ENCODE data around the gene TEN1.

Gene TEN1

DNA sequence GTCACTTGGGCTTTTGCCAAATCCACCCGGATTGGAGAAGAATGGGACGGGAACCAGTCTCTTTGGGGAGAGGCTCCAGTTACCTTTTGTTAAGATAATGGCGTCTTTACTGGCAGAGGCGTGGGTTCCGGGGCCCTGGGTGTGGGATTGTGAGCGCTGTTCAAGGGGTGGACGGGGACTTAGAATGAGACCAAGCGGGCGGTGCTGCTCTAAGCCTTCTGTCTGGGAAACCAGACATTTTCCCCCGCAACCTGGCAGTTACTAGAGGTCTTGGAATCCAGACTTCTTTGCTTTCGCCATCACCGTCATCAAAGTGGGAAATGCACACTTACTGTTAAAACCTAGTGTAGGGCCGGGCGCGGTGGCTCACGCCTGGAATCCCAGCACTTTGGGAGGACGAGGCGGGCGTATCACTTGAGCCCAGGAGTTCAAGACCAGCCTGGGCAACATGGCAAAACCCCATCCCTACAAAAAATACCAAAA is 706 bp downstream of the TEN1 start:
- DNase-seq: no peak

DNA sequence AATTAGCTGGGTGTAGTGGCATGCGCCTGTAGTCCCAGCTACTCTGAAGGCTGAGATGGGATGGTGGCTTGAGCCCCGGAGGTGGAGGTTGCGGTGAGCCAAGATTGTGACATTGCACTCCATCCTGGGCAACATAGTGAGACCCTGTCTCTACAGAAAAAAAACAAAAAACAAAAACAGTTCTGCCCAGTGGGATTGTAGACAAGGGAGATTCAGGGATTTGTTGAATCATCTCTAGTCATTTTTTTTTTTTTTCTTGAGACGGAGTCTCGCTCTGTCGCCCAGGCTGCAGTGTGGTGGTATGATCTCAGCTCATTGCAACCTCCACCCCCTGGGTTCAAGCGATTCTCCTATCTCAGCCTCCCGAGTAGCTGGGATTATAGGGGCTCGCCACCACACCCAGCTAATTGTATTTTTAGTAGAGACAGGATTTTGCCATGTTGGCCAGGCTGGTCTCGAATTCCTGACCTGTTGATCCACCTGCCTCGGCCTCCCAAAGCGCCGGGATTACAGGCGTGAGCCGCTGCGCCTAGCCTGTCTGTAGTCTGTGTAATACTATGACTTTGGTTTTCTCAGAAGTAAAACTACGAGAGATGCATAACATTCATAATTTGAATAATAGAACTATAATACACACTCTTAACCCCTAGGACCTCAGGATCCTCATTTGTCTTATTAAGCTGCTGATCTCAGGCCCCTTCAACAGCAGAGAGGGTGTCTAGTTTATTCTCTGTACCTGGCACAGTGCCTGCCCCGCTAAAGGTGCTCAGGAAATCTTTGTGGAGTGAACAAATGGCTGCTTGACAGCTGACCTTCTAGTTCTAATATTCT is 1.4 kb downstream of the TEN1 start:
- DNase-seq: no peak

DNA sequence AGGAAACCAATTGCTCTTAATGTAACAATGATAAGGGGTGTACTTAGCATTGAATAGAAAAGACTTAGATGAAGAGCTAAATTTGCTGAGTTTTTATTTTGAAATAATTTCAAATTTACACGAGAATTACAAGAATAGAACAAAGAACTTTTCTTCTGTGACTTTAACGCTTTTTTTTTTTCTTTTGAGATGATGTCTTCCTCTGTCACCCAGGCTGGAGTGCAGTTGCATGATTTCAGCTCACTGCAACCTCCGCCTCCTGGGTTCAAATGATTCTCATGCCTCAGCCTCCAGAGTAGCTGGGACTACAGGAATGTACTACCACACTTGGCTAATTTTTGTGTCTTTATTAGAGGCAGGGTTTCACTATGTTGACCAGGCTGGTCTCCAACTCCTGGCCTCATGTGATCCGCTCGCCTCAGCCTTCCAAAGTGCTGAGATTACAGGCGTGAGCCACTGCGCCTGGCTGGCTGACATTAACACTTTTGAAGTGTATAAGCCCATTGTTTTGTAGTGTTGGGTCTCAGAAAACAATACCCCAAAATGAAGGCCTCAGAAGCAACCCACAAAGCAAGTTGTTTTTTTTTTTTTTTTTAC is 2.1 kb downstream of the TEN1 start:
- no peak for DNase-seq

DNA sequence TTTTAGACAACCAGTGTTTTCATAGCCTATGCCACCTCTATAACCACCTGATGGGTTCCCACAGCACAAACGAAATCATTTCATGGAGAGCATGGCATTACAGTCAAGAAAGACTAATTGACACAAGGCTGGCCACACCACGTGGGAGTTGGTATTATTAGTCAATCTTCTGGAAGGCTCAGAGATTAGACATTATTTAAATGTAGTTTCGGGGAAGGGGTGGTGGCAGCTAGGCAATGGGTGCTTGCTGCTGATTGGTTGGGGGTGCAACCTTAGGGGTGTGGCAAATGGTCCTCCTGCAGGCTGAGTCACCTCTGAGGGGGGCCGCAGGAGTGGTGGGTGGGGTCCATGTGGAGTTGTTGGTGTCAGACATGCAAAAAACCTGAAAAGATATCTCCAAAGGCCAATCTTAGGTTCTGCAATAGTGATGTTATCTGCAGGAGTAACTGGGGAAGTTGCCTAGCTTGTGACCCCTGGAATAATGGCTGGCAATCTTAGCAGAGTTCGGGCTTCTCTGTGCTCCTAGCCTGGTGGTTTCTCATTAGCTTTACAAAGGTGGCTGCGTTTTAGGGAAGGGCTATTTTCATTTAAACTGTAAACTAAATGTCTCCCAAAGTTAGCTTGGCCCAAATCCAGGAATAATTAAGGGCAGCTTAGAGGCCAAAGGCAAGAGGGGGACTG is 4.6 kb downstream of the TEN1 start:
- no peak for DNase-seq

DNA sequence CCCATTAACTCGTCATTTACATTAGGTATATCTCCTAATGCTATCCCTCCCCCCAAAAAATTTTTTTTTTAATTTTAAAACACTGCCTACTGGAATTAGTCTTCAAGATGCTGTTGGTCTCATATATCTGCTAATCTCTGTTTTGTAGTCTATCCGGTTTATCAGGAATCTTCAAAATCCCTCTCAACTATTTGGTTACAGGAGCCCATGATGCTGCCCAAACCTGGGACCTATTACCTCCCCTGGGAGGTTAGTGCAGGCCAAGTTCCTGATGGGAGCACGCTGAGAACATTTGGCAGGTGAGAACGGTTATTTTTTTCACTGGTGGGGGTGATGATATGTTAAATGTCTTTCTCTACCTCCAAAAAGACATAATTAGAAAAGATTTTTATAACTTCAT is 6.9 kb downstream of the TEN1 start:
- DNase-seq: no peak

DNA sequence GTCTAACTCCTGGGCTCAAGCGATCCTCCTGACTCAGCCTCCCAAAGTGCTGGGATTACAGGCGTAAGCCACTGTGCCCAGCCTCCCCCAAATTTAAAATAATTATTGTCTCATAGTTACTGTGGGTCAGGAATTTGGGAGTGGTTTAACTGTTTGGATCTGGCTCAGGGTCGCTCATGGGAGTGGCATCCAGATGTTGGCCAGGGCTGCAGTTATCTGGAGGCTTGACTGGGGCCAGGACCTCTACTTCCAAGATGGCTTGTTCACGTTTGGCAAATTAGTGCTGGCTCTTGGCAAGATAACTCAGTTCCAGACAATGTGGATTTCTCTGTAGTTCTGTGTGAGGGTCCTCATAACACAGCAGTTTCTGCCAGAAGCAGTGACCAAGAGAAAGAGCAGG is 8.0 kb downstream of the TEN1 start:
- no peak for DNase-seq

DNA sequence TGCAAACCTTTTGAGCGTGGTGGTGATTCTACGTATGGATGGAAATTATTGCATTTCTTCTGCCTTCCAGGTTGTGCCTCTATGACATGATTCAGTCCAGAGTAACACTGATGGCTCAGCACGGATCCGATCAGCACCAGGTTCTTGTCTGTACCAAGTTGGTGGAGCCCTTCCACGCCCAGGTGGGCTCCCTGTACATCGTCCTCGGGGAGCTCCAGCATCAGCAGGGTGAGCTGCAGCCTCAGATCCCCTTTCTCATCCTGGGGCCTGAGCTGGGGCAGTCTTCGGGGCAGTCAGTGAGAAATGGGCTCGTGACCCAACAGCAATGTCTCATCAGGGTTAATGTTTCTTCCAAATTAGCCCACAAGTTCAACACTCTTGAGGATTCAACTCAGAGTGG is 12.4 kb downstream of the TEN1 start:
- DNase-seq: no peak

DNA sequence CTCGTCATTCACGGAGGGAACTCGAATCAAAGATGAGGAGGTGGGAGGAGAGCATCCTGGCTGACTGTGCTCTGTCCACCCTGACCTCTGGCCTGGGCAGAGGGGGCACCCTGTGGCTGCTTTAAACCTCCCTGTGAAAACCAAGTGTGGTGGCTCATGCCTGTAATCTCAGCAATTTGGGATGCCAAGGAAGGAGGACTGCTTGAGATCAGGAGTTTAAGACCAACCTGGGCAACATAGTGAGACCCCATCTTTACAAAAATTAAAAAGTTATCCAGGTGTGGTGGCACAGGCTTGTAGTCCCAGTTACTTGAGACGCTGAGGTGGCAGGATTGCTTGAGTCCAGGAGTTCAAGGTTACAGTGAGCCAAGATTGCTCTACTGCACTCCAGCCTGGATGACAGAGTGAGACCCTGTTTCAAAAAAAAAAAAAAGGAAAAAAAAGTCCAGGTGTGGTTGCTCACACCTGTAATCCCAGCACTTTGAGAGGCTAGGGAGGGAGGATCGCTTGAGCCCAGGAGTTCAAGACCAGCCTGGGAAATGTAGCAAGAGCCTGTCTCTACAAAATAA is 15.8 kb downstream of the TEN1 start:
- no peak for DNase-seq

DNA sequence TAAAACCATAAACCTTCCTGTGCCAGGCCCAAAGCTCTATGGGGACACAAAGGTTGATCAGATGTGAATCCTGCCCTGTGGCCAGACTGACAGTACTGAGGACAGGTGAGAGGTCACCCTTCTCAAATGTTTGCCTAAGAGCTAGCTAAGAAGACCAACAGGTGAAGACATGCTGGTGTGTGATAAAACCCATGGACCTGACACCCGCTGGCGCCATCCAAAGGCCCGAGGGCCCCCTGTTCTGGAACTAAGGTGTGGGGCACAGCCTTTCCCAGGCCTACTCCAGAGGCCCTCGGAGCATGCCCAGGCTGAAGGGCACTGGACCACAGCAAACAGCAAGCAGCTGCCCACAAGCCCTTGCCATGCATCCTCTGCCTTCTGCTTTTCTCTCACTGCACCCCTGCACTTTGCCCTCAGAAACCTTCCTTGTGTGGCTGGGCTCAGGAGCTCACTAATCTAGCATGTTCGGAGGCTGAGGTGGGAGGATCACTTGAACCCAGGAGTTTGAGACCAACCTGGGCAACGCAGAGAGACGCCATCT is 16.4 kb downstream of the TEN1 start:
- no peak for DNase-seq

DNA sequence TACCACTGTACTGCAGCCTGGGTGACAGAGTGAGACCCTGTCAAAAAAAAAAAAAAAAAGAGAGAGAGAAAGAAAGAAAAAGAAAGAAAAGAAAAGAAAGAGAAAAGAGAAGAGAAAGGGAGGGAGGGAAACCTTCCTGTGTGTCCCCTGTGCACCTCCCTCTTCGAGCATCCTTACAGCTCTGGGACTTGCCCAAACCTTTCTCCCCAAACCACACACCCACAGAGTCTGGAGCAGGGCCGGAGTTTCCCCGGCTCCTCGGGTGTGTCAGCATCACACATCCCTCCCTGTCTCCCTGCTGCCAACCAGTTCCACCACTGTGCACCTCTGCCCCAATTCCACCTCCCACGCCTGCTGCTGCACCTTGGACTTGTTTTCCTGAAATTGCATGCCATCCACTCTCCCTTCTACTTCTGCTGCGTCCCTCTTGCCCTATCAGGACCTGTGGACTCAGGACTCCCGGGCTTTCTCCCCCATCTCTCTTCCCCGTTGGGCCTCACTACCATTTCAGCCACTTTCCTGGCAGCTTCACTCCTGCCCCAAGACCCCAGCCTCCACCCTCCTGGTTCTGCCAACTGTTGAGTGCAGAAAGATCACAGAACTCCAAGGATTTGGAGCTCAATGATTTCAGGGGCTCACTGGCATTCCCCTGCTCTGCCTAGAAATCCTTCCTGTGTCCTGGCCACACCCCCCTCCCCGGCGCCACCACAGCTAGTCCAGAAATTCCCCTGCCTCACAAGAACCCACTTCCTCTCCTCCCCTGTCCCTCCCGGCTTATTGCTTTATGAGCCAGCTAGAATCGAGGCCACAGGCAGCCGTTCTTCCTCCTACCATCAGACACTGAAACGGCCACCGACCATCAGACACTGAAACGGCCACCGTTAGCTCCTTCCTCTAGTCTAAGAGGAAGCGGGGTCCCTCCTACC is 17.9 kb downstream of the TEN1 start:
- no peak for DNase-seq

DNA sequence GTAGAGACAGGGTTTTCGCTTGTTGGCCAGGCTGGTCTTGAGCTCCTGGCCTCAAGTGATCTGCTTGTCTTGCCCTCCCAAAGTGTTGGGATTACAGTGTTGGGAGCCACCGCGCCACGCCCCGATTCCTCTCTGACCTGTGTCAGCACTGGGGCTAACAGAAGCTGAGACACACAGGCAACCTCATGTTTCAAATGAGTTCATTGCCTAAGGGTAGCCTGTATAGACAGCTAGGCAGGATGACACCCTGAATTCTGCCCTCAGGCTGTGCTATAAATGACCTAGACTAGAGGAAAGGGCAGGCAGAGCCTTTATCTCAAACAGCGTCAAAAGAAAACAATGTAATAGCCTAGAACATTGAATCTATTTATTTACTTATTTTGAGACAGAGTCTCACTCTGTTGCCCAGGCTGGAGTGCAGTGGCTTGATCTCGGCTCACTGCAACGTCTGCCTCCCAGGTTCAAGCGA is 19.3 kb downstream of the TEN1 start:
- no peak for DNase-seq

DNA sequence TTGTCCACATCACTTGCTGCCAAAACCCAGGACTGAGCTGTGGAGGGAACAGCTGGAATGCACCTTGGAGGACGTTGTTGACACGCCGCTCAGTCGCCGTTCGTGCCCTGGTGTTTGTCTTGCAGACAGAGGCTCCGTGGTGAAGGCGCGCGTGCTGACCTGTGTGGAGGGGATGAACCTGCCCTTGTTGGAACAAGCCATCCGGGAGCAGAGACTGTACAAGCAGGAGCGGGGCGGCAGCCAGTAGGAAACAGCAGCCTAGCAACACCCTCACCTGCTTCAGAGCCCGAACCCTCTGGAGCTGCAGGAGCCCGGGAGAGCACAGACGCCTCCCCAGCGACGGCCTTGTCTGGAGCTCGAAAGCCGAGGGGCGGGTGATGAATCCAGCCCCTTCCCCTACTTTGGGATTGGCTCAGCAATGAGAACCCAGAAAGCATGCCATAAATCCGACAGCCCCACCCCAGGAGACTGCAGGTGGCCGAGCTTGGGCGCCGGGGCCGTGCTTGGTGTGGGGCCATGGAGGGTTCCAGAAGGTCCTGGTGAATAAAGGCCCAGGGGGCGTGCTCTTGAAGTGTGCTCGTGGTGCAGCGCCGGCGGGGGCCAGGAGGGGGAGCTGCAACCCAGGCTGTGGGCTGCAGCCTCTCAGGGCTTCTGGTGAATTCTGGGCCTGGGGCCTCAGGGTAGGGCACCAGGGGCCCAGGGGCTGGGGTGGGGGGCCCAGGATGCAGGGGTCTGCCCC is 21.1 kb downstream of the TEN1 start:
- peak; percentile 37 for DNase-seq

DNA sequence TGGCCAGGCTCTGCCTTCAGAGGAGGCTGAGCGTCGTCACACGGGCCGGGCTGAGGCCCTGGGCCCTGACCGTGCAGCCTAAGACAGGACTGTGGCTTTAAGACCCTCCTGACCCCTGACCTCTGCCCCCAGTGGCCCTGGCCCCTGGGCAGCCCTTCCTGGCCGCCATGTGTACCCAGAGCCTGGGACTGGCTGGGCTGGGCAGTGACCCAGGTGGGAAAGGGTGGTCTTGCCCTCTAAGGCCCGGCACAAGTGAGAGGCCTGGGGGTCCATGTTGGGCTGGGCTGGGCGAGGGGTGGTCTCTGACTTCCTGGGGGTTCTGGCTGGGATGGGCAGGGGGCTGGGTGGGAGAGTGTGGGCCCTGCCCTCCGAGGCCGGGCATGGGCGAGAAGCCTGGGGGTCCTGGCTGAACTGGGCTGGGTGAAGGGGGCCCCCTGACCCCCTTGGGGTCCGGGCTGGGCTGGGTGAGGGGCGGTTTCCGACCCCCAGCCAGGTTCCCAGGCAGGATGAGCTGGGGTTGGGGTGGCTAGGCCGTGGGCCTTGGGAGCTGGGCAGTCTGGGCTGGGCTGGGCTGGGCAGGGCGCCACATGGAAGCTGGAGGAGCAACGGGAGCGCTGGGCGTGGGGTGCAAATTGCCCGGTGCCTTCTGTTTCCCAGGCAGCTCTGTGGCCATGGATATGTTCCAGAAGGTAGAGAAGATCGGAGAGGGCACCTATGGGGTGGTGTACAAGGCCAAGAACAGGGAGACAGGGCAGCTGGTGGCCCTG is 21.9 kb downstream of the TEN1 start, which contains the start of gene CDK3:
Gene CDK3, plus strand, starts transcription at position 101 of the 767 bp plus-strand sequence. Its CDS starts 571 bp downstream, at position 672.
- DNase-seq: no peak

DNA sequence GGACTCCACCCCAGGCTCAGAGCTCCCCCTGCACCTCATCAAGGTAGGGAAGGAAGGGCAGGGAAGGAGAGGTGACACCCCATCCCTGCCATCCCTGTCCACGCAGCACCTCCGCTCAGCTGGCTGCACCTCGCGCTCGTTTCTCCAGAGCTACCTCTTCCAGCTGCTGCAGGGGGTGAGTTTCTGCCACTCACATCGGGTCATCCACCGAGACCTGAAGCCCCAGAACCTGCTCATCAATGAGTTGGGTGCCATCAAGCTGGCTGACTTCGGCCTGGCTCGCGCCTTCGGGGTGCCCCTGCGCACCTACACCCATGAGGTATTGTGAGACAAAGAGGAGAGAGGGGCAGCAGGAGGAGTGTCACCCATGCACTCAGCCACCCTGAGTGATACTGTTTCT is 23.1 kb downstream of the TEN1 start:
- no peak for DNase-seq

DNA sequence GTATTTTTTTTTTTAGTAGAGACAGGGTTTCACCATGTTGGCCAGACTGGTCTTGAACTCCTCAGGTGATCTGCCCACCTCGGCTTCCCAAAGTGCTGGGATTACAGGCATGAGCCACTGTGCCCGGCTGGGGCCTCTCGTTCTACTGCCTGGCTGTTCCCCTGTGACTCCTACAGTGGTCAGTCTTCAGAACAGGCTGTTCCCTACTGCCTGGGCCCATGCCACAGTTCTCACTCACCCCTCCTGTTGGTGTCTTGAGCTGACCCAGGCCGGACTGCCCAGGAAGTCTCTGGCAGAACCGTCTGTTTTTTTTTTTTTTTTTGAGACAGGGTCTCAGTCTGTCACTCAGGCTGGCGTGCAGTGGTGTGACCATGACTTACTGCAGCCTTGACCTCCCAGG is 24.9 kb downstream of the TEN1 start:
- no peak for DNase-seq

DNA sequence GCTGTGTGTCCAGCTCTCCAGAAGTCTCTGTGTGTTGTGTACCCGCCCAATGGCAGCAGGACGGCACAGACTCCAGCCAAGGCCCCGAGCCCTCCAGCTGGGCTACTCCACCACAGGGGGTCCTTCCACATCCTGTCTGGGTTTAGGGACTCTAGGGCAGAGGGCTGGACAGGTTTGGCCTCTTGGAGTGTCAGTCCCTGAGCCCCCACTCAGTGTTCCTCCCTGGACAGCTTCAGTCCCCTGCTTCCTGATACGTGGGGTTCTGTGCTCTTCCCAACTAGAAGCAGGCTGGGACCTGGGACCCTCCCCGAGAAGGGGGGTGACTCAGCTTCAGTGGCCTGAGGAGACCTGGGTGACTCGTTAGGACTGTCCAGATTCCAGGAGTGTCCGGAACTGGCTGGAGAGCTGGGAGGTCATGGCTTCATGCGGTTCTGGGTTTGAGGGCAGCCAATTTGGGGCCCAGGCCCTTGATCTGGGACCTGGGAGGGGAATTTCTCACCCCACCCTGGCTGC is 25.8 kb downstream of the TEN1 start:
- DNase-seq: no peak

DNA sequence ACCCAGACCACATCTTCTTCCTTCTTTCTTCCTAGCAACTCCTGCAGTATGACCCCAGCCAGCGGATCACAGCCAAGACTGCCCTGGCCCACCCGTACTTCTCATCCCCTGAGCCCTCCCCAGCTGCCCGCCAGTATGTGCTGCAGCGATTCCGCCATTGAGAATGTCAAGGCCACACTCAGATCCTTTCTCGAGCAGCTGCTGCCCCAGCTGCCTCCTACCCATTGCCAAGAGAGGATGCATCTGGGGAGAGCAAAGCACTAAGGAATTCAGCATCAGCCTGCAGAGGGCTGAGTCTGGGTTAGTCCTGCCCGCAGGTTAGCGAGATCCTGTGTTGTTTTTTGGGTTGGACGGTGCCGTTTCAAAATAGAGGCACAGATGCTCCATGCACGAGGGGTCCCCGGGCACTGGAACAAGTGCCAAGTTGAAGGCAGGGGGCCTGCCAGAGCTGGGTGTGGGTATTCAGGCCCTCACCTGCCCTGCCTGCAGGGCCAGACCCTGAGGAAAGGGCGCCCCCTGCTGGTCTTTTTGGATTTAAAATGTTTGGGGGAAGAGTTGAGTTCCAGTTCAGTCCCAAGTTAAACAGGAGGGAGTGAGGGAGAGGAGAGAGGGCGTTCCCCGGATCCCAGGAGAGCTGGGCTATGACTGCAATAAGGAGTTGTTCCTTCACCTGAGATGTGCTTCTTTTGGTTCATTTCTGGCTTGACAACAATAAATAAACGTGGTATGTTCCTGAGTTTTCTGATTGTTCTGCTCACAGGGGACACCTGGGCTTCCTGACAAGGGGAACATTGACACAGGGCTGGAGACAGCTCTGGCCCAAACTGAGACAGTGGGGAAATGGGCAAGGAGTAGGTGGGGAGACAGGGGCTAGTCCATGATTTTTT is 26.5 kb downstream of the TEN1 start:
- DNase-seq: peak; percentile 70

DNA sequence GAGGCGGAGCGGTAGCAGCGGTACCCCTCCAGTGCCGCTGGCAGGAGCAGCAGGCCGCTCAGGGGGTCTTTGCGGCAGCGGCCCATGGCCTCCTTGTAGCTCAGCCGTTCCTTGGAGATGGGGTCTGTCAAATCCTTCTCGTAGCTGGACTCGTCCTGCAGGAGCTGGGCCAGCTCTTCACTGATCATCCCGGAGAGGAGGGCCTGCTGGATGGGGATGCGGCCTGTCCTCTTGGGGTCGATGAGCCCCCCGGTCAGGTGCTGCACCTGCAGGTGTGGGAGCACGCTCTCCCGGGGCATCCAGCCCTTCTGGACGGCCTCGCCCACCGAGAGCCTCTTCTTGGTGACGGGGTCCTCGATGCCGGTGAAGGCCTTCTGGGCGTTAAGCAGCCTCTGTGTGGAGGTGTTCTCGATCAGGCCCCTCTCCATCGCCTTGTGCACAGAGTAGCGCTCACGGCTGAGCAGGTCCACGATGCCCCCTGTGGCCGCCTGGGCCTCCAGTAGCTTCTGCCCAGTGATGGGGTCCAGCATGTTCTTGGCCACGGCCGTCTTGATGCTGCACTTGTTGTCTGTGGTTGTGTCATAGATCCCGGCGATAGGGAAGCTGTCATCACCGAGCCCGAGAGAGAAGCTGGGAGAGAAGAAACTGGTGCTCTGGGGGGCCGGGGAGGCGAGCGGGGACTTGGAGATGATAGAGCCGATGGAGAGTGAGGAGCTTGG is 28.2 kb downstream of the TEN1 start:
- no peak for DNase-seq

DNA sequence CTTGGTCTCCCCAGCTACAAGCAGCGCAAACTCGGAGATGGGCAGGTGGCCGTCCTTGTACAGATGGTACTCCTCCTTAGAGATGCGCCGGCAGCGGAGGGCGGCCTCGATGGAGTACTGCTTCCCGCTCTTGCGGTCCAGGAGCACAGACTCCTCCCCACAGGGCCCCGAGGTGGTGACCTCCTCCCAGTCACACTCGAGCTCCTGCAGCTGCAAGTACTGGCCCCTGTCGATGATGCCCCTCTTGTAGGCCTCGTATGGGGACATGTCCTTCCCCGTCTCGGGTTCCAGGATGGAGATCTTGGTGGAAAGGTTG is 28.8 kb downstream of the TEN1 start:
- DNase-seq: no peak
